ENCODE data around the gene JAK3.

- TF ChIP-seq, protein P1, sequence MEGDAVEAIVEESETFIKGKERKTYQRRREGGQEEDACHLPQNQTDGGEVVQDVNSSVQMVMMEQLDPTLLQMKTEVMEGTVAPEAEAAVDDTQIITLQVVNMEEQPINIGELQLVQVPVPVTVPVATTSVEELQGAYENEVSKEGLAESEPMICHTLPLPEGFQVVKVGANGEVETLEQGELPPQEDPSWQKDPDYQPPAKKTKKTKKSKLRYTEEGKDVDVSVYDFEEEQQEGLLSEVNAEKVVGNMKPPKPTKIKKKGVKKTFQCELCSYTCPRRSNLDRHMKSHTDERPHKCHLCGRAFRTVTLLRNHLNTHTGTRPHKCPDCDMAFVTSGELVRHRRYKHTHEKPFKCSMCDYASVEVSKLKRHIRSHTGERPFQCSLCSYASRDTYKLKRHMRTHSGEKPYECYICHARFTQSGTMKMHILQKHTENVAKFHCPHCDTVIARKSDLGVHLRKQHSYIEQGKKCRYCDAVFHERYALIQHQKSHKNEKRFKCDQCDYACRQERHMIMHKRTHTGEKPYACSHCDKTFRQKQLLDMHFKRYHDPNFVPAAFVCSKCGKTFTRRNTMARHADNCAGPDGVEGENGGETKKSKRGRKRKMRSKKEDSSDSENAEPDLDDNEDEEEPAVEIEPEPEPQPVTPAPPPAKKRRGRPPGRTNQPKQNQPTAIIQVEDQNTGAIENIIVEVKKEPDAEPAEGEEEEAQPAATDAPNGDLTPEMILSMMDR (IDR thresholded peaks at IDR 0.05), result no peak
- TF ChIP-seq POLR2A (IDR thresholded peaks at IDR 0.05) (no peak), EP300 (IDR thresholded peaks at IDR 0.05) (no peak)
Observed at GRCh38 chr19:17866964-17867486, 19.2 kb upstream of the JAK3 start.

Measured in ovary (tissue), 3 donors.